HG02970 (cell line): ENCODE results near the gene PKDREJ.
"Not testable (repeated sequence)": the region's sequence is repeated elsewhere in the genome, so short reads cannot be mapped to it uniquely, and the experiment has no call there.

ENCODE experiments used
- ATAC-seq: cut with Tn5 transposase; IDR thresholded peaks from one replicate; pipeline ENCODE4 v1.9.1; 2021; ENCODE audit warnings: mild to moderate bottlenecking, moderate library complexity, moderate number of reproducible peaks; ENCODE audit not compliant: unreplicated experiment, low FRiP score

The PKDREJ gene

GRCh38 chr22:46263216-46263590 lies at the start of gene PKDREJ:
Gene PKDREJ (minus strand): TSS chr22:46263343. CDS start chr22:46263322, 21 bp downstream.
- no peak for ATAC-seq

GRCh38 chr22:46312848-46313247 lies 49.7 kb upstream of the PKDREJ start:
- ATAC-seq = not testable (repeated sequence)

GRCh38 chr22:46312056-46312455 lies 48.9 kb upstream of the PKDREJ start:
- ATAC-seq = no peak

GRCh38 chr22:46309526-46310085 lies 46.5 kb upstream of the PKDREJ start:
- ATAC-seq = no peak

GRCh38 chr22:46308283-46308988 lies 45.3 kb upstream of the PKDREJ start:
- no peak for ATAC-seq

GRCh38 chr22:46303347-46303965 lies 40.3 kb upstream of the PKDREJ start:
- no peak for ATAC-seq

- ATAC-seq = no peak
Measured at GRCh38 chr22:46300491-46300890, 37.3 kb upstream of the PKDREJ start.

GRCh38 chr22:46299101-46299500 lies 36.0 kb upstream of the PKDREJ start:
- no peak for ATAC-seq

GRCh38 chr22:46297151-46297812 lies 34.1 kb upstream of the PKDREJ start:
- ATAC-seq = peak; percentile 8

GRCh38 chr22:46296257-46297150 lies 33.4 kb upstream of the PKDREJ start, which contains the start of gene GTSE1:
Gene GTSE1 (plus strand): TSS chr22:46296870. CDS start chr22:46297401, 531 bp downstream.
- peak; percentile 96 for ATAC-seq

GRCh38 chr22:46295277-46295971 lies 32.3 kb upstream of the PKDREJ start:
- ATAC-seq = no peak

- ATAC-seq = no peak
Measured at GRCh38 chr22:46294784-46295183, 31.6 kb upstream of the PKDREJ start.

- no peak for ATAC-seq
Measured at GRCh38 chr22:46293577-46294260, 30.6 kb upstream of the PKDREJ start.

- ATAC-seq = no peak
Measured at GRCh38 chr22:46292732-46293131, 29.6 kb upstream of the PKDREJ start.

GRCh38 chr22:46292173-46292572 lies 29.0 kb upstream of the PKDREJ start:
- no peak for ATAC-seq

GRCh38 chr22:46290843-46291785 lies 28.0 kb upstream of the PKDREJ start:
- no peak for ATAC-seq

GRCh38 chr22:46290121-46290842 lies 27.1 kb upstream of the PKDREJ start:
- no peak for ATAC-seq
